GM18498 (cell line): Measurements from ENCODE around the gene SDF2L1.
"Not testable (repeated sequence)": the region's sequence is repeated elsewhere in the genome, so short reads cannot be mapped to it uniquely, and the experiment has no call there.

Experiments used
- ATAC-seq: cut with Tn5 transposase; IDR thresholded peaks from one replicate; pipeline ENCODE4 v1.9.1; 2021; ENCODE audit warnings: mild to moderate bottlenecking, moderate library complexity; ENCODE audit not compliant: unreplicated experiment

Gene SDF2L1

DNA sequence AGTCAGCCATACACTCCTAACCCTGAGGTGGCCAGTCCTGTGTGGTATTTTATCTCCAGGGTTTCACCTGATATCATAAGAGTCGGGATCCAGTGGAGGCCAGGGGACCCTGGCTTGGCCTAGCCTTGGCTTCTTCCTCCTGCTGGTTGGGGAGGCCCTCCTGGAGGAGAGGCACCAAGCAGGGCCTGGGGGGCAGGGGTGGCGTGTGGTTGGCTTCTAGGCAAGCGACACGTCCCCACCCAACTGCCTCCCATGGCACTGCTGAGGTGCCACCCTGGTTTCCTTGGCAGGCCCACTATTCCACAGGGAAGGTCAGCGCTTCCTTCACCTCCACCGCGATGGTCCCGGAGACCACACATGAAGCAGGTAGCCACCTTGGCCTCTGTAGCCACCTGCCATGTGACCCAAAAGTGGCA, 44.1 kb downstream of the SDF2L1 start:
- ATAC-seq, result no peak

DNA sequence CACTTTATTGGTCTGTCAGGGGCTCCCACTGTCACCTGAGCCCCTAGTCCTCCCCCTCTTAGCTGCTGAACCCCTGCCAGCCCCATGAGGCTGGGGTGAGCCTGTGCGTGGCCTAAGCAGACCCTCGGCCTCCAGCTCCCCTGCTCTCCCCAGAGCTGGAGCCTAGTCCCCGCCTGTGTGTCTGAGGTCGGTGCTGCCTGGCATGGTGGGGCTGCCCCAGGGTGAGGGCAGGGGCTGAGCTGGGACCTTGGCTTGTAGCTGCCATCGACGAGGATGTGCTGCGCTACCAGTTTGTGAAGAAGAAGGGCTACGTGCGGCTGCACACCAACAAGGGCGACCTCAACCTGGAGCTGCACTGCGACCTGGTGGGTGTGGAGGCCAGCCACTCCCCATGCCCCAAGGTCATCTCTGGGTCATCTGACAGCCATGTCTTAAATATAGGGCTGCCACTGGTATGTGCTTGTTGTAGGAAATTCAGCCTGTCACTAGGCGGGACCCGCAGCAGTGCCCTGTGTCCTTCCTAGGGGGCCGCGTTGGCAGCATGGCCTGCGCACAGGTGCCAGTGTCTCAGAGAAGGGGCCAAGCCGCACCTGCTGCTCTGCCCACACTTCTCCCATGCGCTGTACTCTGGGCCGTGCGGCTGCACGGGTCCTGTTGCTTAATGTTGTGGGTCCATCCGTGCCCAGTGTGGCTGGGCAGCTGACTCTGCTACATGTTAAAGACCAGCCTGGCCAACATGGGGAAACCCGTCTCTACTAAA, 44.7 kb downstream of the SDF2L1 start:
- ATAC-seq, result no peak

DNA sequence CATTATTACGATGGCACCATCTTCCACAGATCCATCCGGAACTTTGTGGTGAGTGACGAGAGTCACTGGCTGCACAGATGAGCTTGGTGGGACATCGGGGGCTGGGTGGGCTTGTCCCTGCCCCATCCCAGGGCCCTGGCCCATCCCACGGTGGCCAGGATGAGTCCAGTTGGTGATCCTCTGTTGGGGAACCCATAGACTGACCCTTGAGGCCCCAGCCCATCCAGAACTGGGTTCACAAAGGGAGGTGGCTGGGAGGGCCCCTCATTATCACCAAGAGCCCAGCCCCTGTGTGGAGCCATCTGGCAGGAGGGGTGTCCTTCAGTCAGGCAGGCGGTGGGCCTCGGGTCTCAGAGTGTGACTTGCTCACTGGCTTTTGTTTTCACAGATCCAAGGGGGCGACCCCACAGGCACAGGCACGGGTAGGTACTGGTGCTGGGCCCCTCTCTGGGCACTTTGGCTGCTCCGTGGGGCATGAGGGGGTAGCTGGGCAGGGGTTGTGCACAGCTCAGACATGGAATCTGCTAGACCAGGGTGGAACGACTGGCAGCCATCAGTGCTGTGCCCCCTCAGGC, 45.7 kb downstream of the SDF2L1 start:
- ATAC-seq, result no peak

DNA sequence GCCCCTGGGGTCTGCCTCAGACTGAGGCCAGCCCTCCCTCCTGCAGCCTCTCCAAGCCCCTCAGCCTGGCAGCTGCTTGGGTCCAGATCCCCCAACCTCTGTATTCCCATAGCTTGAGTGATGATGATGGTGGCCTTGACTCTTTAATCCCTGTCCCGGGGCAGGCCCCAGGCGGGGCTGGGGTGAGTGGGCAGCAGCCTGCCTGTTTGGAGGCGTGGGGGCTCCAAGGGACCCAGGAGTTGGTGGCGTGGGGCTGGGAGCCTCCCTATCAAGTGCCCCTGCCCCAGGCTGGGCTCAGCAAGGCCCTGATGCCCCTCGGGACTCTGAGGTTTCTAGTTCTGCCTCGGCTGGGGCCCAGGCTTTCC, 46.2 kb downstream of the SDF2L1 start:
- ATAC-seq, result no peak

DNA sequence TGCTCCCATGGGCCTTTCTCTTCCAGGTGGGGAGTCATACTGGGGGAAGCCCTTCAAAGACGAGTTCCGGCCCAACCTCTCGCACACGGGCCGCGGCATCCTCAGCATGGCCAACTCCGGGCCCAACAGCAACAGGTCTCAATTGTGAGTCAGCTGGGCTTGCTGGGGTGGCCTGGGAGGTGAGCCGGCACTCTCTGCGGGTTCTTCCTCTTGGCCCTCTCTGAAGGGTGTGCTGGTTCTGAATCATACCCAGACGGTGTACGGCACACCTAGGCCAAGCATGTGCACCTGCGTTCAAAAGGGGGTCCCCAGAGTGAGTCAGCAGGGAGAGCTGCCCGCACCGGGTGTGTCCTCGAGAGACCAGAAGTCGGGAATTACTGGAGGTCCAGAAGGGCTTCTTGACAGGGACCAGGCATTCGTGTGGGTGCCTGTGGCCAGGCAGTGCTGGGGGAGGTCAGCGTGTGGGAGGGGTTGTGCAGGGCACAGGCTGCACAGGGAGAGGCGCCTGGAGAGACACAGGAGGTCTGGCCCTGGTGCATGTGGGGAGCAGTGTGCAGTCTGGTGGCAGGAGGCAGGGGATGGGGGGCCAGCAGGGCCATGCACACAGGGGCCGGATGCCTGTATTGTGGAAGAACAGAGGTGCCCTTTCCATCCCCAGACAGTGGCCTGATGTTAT, 46.7 kb downstream of the SDF2L1 start:
- no peak for ATAC-seq

DNA sequence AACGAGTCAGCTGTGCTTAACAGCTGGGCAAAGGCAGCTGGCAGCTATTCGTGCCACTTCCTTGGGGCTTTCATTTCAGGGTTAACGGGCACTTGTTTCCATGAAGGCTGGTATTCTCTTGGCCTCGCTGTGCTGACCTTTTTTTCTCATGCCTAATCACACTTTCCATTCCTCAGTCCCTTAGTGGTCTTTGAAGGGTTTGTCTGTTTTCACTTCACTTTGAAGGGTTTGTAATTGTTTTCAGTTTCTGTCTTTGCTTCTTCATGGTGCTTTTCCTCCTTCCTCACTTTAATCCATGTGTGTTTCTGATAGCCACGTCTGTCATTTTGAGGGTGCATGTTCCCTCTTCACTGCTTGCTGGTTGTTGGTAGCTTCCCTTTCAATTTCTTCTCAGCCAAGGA, 48.3 kb downstream of the SDF2L1 start:
- no peak for ATAC-seq

DNA sequence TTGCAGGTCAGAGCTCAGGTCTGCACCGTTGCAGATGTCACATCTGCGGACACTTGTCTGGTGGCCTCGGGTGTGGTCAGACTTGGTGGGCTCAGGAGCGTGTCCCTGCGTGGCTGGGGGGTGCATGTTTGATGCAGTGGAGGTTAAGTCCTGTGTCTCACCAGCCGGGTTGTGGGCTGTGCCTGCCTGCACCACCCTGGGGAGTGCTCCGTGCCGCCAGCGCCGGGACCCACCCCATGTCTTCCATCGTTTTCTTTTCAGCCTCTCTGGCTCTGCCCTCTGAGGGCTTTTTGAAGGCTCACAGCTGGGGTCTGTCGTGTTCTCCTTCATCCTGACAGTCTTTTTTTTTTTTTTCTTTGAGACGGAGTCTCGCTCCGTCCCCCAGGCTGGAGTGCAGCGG, 49.7 kb downstream of the SDF2L1 start:
- no peak for ATAC-seq

DNA sequence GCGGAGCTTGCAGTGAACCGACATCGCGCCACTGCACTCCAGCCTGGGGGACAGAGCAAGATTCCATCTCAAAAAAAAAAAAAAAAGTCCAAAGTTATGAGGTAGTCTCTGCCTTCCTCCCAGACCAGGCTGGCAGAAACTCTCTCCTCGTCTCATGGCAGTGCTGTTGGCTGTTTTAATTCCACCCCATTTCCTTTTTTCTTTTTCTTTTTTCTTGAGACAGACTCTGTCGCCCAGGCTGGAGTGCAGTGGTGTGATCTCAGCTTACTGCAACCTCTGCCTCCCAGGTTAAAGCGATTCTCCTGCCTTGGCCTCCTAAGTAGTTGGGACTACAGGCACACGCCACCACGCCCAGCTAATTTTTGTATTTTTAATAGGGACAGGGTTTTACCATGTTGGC, 50.8 kb downstream of the SDF2L1 start:
- ATAC-seq, result not testable (repeated sequence)

DNA sequence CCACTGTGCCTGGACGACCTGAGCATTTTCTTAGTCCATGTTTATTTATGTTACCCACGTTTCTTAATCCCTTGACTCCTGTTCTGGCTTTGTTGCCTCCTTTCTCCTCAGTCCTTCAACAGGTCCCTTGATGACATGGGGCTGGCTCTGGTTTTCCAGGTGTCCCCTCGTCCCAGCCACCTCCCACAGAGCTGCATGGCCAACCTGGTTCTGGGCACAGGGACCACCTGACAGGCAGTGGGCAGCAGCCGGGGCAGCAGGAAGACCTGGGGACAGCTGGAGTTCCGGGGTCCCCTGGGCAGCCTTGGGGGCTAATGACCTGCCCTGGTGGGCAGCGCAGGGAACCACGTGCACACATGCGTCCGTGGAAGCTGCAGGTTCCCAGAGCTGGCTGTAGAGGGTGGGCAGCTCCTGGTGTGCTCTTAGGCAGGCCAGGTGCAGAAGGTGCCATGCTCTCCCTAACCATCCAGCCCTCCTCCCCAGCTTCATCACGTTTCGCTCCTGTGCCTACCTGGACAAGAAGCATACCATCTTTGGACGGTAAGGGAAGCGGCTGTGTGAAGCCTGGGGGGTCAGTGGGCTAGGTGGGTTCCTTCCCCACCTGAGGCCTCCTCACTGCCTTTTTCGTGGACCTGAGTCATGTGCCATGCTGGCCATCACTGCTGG, 51.4 kb downstream of the SDF2L1 start:
- no peak for ATAC-seq
